Measurements from ENCODE around the gene INPP5J. TPM values are rescaled to one million over a fixed set of nuclear protein-coding genes. Genes with fewer than 3 reads are reported as not detected.
"Not testable (repeated sequence)": the region's sequence is repeated elsewhere in the genome, so short reads cannot be mapped to it uniquely, and the experiment has no call there.

The INPP5J gene
- total and polyA plus RNA-seq, 2 donors: 0.32 to 1.5 TPM

- Histone ChIP-seq H3K4me1 (ENCODE audit: insufficient read depth) (no peaks in the 10 kb centered on the region), H3K4me3 (ENCODE audit: low read depth, low read length) (no peak overlapping the region), H3K36me3 (ENCODE audit: insufficient read depth) (no peaks in the 10 kb centered on the region), H3K27ac (ENCODE audit: low read depth) (peak overlapping the region; percentile 51)
- 58% methylated on average over 2 of the region's 2 CpGs for WGBS
- DNase-seq (ENCODE audit: extremely low spot score): no peak
These were observed 19.7 kb upstream of the INPP5J start for GRCh38 chr22:31103111-31103510.

GRCh38 chr22:31103899-31104694 lies 18.7 kb upstream of the INPP5J start:
- Histone ChIP-seq H3K36me3 (ENCODE audit: insufficient read depth) (no peaks in the 10 kb centered on the region), H3K4me3 (ENCODE audit: low read depth, low read length) (no peak overlapping the region), H3K27ac (ENCODE audit: low read depth) (peak overlapping the region; percentile 30), H3K4me1 (ENCODE audit: insufficient read depth) (no peaks in the 10 kb centered on the region)
- no peak for DNase-seq (ENCODE audit: extremely low spot score)
- 50% methylated on average over 33 of the region's 33 CpGs for WGBS

GRCh38 chr22:31104869-31105268 lies 17.9 kb upstream of the INPP5J start:
- WGBS: 28% methylated on average over 35 of the region's 35 CpGs
- H3K4me1 ChIP-seq (ENCODE audit: insufficient read depth): no peaks in the 10 kb centered on the region
- H3K4me3 ChIP-seq (ENCODE audit: low read depth, low read length): no peak overlapping the region
- H3K36me3 ChIP-seq (ENCODE audit: insufficient read depth): no peaks in the 10 kb centered on the region
- DNase-seq (ENCODE audit: extremely low spot score): no peak
- no peak overlapping the region for H3K27ac ChIP-seq (ENCODE audit: low read depth)

DNA sequence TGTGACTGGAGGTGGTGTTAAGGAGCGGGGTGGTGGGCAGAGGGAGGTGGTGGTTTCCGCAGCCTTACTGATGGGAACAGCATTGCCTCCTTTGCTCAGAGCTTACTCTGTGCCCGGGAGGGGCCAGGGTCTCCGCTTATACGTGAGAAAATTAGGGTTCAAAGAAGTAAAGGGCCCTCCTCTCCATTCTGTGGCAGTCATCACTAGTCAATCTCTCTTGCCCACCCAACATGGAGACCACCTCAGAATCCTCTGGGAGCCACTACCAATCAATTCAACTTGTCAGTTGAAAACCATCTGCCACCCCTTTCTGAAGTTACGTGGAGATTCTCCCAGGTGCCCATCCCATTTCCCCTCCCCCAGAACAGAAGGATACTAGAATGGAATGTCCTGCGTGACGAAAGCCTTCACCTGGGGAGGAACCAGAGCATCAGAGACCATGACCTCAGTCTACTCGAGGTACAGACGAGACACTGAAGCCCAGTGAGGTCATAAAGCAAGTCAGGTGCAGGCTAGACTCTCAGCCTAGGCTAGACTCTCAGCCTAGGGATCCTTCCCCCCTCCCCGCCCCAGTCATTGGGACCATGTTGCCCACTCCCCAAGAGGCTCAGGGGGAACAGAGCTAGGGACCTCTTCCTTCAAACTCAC lies 17.4 kb upstream of the INPP5J start:
- Histone ChIP-seq H3K36me3 (ENCODE audit: insufficient read depth) (no peaks in the 10 kb centered on the region), H3K27ac (ENCODE audit: low read depth) (peak overlapping the region; percentile 46), H3K4me3 (ENCODE audit: low read depth, low read length) (peak overlapping the region; percentile 71), H3K4me1 (ENCODE audit: insufficient read depth) (no peaks in the 10 kb centered on the region)
- WGBS: 52% methylated on average over 11 of the region's 11 CpGs
- no peak for DNase-seq (ENCODE audit: extremely low spot score)

DNA sequence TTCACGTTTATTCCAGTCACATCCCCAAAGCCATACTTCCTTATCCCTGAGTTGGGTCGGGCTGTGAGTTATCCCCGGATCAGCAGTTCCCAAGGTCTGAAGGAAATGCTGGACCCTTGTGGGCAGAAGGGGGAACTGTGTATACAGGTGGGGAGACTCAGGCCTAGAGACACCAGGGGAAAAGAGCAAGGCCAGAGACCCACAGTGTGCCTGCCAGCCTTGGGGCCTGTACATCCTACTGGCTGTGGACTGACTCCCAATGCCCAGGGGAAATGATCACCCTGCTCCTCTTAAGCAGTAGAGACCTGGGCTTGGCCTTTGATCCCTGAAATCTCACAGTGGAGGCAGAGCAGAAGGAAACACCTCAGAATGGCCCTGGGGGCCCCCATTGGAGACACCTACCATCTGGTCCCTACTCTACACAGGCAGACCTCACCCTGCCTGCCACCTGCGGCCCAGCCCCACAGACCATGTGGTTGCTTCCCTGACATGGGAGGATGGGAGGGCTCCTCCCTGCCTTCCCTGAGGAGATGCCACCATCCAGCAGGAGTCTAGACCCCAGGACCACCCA lies 16.7 kb upstream of the INPP5J start:
- DNase-seq (ENCODE audit: extremely low spot score): no peak
- 30% methylated on average over 4 of the region's 4 CpGs for WGBS
- H3K27ac ChIP-seq (ENCODE audit: low read depth): peak overlapping the region; percentile 97
- no peaks in the 10 kb centered on the region for H3K4me1 ChIP-seq (ENCODE audit: insufficient read depth)
- peak overlapping the region; percentile 71 for H3K4me3 ChIP-seq (ENCODE audit: low read depth, low read length)
- no peaks in the 10 kb centered on the region for H3K36me3 ChIP-seq (ENCODE audit: insufficient read depth)

GRCh38 chr22:31106731-31107177 lies 16.0 kb upstream of the INPP5J start:
- 27% methylated on average over 14 of the region's 14 CpGs for WGBS
- Histone ChIP-seq H3K27ac (ENCODE audit: low read depth) (peak overlapping the region; percentile 97), H3K36me3 (ENCODE audit: insufficient read depth) (no peaks in the 10 kb centered on the region), H3K4me1 (ENCODE audit: insufficient read depth) (no peaks in the 10 kb centered on the region), H3K4me3 (ENCODE audit: low read depth, low read length) (peak overlapping the region; percentile 71)
- DNase-seq (ENCODE audit: extremely low spot score): no peak

DNA sequence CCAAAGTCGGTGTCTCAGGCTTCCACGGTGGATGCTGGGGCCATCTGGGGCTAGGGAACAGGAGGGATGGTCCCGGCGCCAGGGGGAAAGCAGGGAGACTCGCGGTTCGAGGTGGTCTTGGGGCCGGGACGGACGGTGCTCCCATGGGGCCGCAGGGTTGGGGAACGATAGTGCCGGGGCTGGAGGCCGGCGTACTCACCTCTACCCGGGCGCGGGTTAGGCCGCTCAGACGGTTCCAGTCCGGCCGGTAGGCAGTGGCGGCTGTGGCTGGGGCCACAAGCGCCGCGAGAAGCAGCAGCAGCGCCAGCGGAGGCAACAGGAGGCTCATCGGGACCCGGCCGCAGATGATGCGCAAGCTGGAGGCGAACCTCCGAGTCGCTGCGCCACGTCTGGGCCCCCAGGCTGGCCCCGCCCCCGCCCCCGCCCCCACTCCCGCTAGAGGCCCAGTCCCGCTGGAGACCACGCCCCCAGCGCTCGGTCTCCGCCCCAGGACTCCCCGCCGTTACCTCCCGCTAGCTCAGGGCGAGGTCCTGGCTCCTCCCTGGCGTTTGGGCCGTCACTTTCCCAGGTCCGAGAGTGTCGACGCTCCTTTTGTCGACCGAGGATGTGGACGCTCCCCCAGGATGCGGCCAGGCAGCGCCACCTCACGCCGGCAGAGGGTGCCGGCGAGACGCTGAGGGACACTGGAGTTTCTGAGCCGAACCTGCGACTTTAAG lies 15.4 kb upstream of the INPP5J start, which contains the start of gene SELENOM:
SELENOM (minus strand) TSS at position 391 of the 716 bp plus-strand sequence; CDS start at position 328, 63 bp downstream.
- 1% methylated on average over 67 of the region's 67 CpGs for WGBS
- H3K4me1 ChIP-seq (ENCODE audit: insufficient read depth): no peaks in the 10 kb centered on the region

GRCh38 chr22:31107894-31108218 lies 14.9 kb upstream of the INPP5J start:
- WGBS: under 1% methylated on average over 5 of the region's 5 CpGs
- Histone ChIP-seq H3K4me1 (ENCODE audit: insufficient read depth) (no peaks in the 10 kb centered on the region), H3K4me3 (ENCODE audit: low read depth, low read length) (no peak overlapping the region), H3K36me3 (ENCODE audit: insufficient read depth) (no peaks in the 10 kb centered on the region), H3K27ac (ENCODE audit: low read depth) (peak overlapping the region; percentile 58)
- DNase-seq (ENCODE audit: extremely low spot score): no peak

More for the DNA sequence above, 15.4 kb upstream of the INPP5J start, which contains the start of gene SELENOM:
- Histone ChIP-seq H3K4me3 (ENCODE audit: low read depth, low read length) (peak within 1 kb of the TSS; percentile 71), H3K36me3 (ENCODE audit: insufficient read depth) (no peaks in the 10 kb centered on the region), H3K27ac (ENCODE audit: low read depth) (peak within 1 kb of the TSS; percentile 97)
- DNase-seq (ENCODE audit: extremely low spot score): peak; percentile 87

- not testable (repeated sequence) for H3K4me1 ChIP-seq (ENCODE audit: insufficient read depth); H3K4me3 ChIP-seq (ENCODE audit: low read depth, low read length); H3K36me3 ChIP-seq (ENCODE audit: insufficient read depth); DNase-seq (ENCODE audit: extremely low spot score); H3K27ac ChIP-seq (ENCODE audit: low read depth)
- 93% methylated on average over 7 of the region's 7 CpGs for WGBS
These were observed 10.1 kb upstream of the INPP5J start for GRCh38 chr22:31112547-31113091.

- WGBS: 85% methylated on average over 3 of the region's 3 CpGs
- H3K4me3 ChIP-seq (ENCODE audit: low read depth, low read length): no peak overlapping the region
- no peak overlapping the region for H3K27ac ChIP-seq (ENCODE audit: low read depth)
- no peaks in the 10 kb centered on the region for H3K36me3 ChIP-seq (ENCODE audit: insufficient read depth)
- no peak for DNase-seq (ENCODE audit: extremely low spot score)
- no peaks in the 10 kb centered on the region for H3K4me1 ChIP-seq (ENCODE audit: insufficient read depth)
These were observed 4.5 kb upstream of the INPP5J start for GRCh38 chr22:31118046-31118820.

DNA sequence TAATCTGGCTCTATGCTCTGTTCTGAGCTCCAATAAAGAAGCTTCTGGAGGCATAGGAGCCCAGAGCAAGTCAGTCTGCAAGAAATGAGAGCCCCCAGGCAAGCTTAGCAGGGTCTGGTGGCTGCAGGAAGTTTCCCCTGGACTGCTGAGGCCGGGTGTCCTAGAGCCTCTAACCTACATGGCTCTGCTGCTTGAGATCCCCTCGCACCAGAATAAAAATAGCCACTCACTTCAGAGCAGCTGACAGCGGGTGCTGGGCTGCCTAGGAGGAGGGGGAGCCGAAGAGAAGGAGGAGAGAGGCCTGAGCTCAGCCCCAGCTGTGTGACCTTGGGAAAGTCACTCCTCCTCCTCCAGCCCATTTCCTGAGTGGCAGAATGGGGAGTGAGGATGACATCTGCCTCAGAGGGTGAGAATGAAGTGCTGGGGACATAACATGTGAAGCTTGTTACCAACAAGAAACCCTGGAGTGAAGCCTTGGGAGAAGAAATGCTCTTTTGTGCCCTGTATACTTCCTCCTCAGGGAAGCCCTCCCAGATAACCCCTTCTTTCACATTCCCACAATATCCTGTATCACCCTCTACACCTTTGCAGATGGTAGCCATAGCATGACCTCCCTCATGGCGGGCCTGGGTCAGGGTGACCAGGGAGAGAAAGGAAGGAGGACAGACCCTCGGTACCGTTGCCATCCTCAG lies 3.6 kb upstream of the INPP5J start:
- H3K4me3 ChIP-seq (ENCODE audit: low read depth, low read length): no peak overlapping the region
- no peak overlapping the region for H3K27ac ChIP-seq (ENCODE audit: low read depth)
- H3K4me1 ChIP-seq (ENCODE audit: insufficient read depth): no peaks in the 10 kb centered on the region
- WGBS: 75% methylated on average over 7 of the region's 7 CpGs
- DNase-seq (ENCODE audit: extremely low spot score): no peak
- no peaks in the 10 kb centered on the region for H3K36me3 ChIP-seq (ENCODE audit: insufficient read depth)

DNA sequence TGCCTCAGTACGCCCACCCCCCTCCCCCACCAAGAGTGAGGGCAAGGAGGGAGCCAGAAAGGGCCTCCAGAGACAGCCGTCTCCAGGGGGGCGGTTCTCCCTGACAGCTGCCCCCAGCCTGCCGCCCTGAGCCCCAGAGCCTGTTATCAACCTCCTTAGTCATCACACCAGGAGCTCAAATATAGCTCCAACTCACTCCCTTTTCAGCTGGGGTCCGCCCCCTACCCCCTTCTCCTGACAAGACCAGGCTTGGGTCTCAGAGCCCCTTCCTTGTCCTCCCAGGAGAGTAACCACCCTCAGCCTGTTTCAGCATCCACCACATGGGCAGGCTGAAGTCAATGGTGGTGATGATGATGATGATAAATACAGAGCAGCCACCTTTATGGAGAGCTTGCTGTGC lies 2.5 kb upstream of the INPP5J start:
- WGBS: 74% methylated on average over 5 of the region's 5 CpGs
- no peaks in the 10 kb centered on the region for H3K4me1 ChIP-seq (ENCODE audit: insufficient read depth)
- H3K4me3 ChIP-seq (ENCODE audit: low read depth, low read length): no peak overlapping the region
- H3K27ac ChIP-seq (ENCODE audit: low read depth): no peak overlapping the region
- DNase-seq (ENCODE audit: extremely low spot score): no peak
- H3K36me3 ChIP-seq (ENCODE audit: insufficient read depth): no peaks in the 10 kb centered on the region

All from urinary bladder (tissue), 4 donors.